AG04450 (cell line): ENCODE data around the gene MTRF1L. TPM values are rescaled to one million over a fixed set of nuclear protein-coding genes. Genes with fewer than 3 reads are reported as not detected.

Source experiments
- CTCF ChIA-PET: fragments of 300-600, 350-600 bp; formaldehyde crosslinking; extraction: SDS; loops from one replicate; lab custom pipeline; 2022; ENCODE audit warnings: antibody characterized with exemption, inconsistent platforms; lab: Charles Lee
- POLR2A ChIA-PET: fragments of 350-600 bp; formaldehyde crosslinking; extraction: SDS; loops from one replicate; lab custom pipeline; 2021; ENCODE audit warnings: antibody characterized with exemption, inconsistent platforms; lab: Yijun Ruan, JAX
- DNase-seq: peaks from one replicate; pipeline ENCODE4 v3.0.0-alpha.2; 2011; ENCODE audit warnings: low read depth, low spot score
- H3K27ac ChIP-seq: one replicate; pipeline ENCODE4 v1.5.1; 2012; ENCODE audit warnings: low read depth, low read length, control low read depth
- H3K27me3 ChIP-seq: one replicate; pipeline ENCODE4 v1.6.0; 2012; ENCODE audit warnings: low read length; ENCODE audit not compliant: control insufficient read depth, insufficient read depth
- H3K4me3 ChIP-seq: 2 replicates; pipeline ENCODE4 v1.5.1; 2011; ENCODE audit warnings: mild to moderate bottlenecking, low read depth, low read length, control low read depth
- H3K9me3 ChIP-seq: 2 replicates; pipeline ENCODE4 v1.5.1; 2012; ENCODE audit warnings: low read length; ENCODE audit not compliant: control insufficient read depth, insufficient read depth
- polyA minus RNA-seq: library from RNA; depleted of rRNA, polyadenylated mRNA; stranded (reverse); fragments of >200 nt; gene quantifications from 2 replicates; pipeline ENCODE4 v1.2.3, GENCODE V29; 2011; rRNA and poly(A)+ RNA removed
- polyA plus RNA-seq: library from polyadenylated mRNA; depleted of rRNA; stranded (reverse); fragments of >200 nt; gene quantifications from 2 replicates; pipeline ENCODE4 v1.2.3, GENCODE V29; 2011; rRNA removed
- TF ChIP-seq, protein P1 (sequence below): IDR thresholded peaks from 2 replicates; pipeline ENCODE4 v1.5.1; 2011; ENCODE audit warnings: low read depth, low read length, control low read depth, inconsistent platforms

The MTRF1L gene, protein sequence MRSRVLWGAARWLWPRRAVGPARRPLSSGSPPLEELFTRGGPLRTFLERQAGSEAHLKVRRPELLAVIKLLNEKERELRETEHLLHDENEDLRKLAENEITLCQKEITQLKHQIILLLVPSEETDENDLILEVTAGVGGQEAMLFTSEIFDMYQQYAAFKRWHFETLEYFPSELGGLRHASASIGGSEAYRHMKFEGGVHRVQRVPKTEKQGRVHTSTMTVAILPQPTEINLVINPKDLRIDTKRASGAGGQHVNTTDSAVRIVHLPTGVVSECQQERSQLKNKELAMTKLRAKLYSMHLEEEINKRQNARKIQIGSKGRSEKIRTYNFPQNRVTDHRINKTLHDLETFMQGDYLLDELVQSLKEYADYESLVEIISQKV
- polyA plus RNA-seq (16.8 and 23.7 TPM in 2 replicates), polyA minus RNA-seq (10.2 and 17.7 TPM in 2 replicates)

DNA sequence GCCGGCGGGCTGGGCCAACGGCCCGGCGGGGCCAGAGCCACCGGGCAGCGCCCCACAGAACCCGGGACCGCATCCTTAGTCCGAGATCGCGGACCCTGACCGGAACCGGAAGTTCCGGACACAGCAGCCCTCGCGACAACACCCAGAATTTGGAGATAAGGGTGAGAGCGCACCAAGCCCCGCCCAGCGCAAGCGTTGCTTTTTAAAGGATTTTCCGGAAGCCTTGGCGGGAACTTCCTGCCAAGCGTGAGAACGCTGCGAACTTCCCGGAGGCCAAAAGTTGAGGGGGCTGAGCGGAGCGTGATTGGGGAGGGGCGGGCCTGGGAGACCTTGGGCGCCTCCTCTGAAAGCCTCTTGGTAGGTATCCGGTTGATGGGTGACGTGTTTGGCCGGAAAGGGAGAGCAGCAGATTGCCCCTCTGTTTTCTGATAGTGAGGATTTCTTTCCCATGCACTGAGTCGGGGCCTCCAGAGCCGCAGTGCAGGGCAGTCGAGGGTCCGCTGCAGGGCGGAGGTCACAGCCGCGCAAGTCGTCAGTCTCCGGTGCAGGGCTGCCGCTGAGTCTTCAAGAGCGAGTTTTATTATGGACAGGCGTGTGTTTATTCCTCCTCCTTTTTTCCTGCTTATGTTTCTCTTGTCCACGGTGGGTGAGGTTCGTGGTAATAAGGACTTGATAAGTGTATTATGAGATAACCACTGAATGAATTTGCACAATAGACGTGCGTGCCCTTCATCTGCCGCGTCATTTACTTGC lies at the start of gene MTRF1L:
MTRF1L (minus strand) TSS at position 97 of the 753 bp plus-strand sequence; CDS start at position 73, 24 bp downstream.
- TF ChIP-seq, protein P1, sequence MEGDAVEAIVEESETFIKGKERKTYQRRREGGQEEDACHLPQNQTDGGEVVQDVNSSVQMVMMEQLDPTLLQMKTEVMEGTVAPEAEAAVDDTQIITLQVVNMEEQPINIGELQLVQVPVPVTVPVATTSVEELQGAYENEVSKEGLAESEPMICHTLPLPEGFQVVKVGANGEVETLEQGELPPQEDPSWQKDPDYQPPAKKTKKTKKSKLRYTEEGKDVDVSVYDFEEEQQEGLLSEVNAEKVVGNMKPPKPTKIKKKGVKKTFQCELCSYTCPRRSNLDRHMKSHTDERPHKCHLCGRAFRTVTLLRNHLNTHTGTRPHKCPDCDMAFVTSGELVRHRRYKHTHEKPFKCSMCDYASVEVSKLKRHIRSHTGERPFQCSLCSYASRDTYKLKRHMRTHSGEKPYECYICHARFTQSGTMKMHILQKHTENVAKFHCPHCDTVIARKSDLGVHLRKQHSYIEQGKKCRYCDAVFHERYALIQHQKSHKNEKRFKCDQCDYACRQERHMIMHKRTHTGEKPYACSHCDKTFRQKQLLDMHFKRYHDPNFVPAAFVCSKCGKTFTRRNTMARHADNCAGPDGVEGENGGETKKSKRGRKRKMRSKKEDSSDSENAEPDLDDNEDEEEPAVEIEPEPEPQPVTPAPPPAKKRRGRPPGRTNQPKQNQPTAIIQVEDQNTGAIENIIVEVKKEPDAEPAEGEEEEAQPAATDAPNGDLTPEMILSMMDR, result no peak
- ChIA-PET CTCF (no interaction called here), POLR2A (no interaction called here)
- H3K9me3 ChIP-seq, result no peaks in the 10 kb centered on the region
- H3K4me3 ChIP-seq, result peak within 1 kb of the TSS; percentile 73
- H3K27me3 ChIP-seq, result no peaks in the 10 kb centered on the region
- DNase-seq, result peak; percentile 91
- H3K27ac ChIP-seq, result peak within 1 kb of the TSS; percentile 80

DNA sequence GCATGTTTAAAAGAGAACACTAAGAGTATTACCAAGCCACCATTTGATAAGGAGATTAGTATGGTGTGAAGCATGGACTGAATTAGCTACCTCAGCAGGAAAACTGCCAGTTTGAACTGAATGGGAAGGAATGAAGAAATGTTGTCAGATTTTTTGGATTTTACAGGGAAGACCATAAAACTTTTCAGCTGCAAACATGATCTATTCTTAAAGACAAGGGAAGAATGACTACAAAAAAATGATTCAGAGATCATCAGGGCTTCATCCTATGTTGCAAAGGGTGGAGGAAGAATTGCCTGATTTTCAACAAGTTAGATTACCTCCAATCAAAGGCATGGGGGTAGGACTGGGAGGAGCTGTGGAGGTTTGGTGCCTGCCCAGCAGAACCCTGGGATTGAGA lies 49.3 kb upstream of the MTRF1L start:
- no peaks in the 10 kb centered on the region for H3K9me3 ChIP-seq
- TF ChIP-seq, protein P1, result no peak
- no peak overlapping the region for H3K4me3 ChIP-seq
- POLR2A ChIA-PET, result no interaction called here
- no peak overlapping the region for H3K27ac ChIP-seq
- CTCF ChIA-PET, result interaction anchor here (0.8 kb wide), 1 partner anchor 14 kb away, joined by 3 read pairs; no protein-coding TSS in a partner anchor
- DNase-seq, result no peak
- no peaks in the 10 kb centered on the region for H3K27me3 ChIP-seq

DNA sequence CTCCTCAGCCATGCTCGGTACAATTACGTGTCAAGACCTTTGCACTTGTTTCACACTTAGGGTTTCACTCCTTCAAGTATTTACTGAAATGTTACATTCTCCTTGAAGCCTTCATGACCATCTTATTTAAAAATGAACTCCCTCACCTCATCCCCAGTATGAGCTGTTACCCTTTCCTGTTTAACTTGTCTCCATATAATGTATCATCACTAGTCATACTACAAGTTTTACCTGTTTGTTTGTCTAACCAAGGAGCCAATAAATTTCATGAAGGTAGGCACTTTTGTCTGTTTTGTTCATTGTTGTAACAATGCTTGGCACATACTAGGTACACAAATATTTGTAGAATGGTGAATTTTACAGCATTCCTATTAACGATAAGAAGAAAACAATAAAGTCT lies 46.1 kb upstream of the MTRF1L start:
- ChIA-PET POLR2A (no interaction called here), CTCF (no interaction called here)
- H3K27me3 ChIP-seq, result no peaks in the 10 kb centered on the region
- no peaks in the 10 kb centered on the region for H3K9me3 ChIP-seq
- no peak overlapping the region for H3K4me3 ChIP-seq
- TF ChIP-seq, protein P1, result no peak
- DNase-seq, result no peak
- no peak overlapping the region for H3K27ac ChIP-seq

DNA sequence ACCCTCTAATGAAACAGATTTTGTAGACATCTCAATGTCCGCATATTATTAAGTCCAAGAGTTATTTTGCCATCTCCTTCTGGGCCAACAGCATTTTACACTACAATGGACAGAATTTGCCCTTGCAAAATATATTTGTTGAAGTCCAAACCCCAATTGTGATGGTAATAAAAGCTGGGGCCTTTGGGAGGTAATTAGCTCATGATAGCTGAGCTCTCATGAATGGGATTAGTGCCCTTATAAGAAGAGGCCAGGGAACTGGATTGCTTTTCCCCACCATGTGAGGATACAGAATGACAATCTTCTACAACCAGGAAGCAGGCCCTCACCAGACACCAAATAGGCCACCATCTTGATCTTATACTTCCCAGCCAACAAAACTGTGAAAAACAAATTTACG lies 44.9 kb upstream of the MTRF1L start:
- ChIA-PET CTCF (interaction anchor here (1.0 kb wide), 1 partner anchor 184 kb away, joined by 3 read pairs; no protein-coding TSS in a partner anchor), POLR2A (no interaction called here)
- TF ChIP-seq, protein P1, result no peak
- Histone ChIP-seq H3K9me3 (no peaks in the 10 kb centered on the region), H3K27me3 (no peaks in the 10 kb centered on the region), H3K4me3 (no peak overlapping the region), H3K27ac (no peak overlapping the region)
- no peak for DNase-seq

DNA sequence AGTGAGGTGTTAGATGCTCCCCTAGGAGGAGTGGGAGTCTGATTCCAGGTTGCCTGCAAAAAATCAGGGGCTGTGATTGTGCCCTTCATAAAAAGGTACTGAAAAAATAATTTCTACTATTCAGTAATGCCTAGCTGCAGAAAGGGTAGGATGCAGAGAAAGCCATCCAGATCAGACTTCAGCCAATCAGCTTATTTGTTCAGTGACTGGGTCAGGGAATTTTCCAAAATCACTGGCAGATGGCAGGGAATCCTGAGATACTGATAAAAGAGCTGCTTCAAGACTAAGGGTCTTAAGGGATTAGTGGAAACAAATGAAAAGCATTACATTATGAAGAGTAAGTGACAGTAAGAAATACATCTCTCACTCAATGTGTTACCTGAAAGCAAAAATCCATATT lies 42.8 kb upstream of the MTRF1L start:
- Histone ChIP-seq H3K9me3 (no peaks in the 10 kb centered on the region), H3K4me3 (no peak overlapping the region), H3K27ac (no peak overlapping the region), H3K27me3 (no peaks in the 10 kb centered on the region)
- POLR2A ChIA-PET, result no interaction called here
- TF ChIP-seq, protein P1, result no peak
- no peak for DNase-seq
- CTCF ChIA-PET, result interaction anchor here (1.2 kb wide), 1 partner anchor 12 kb away, joined by 3 read pairs; no protein-coding TSS in a partner anchor
